ENCODE measurements around the gene UBAC2. TPM values are rescaled to one million over a fixed set of nuclear protein-coding genes. Genes with fewer than 3 reads are reported as not detected.
A peak's percentile ranks its signal among the peaks of the same experiment; 100 is the strongest.
"Not testable (repeated sequence)": the region's sequence is repeated elsewhere in the genome, so short reads cannot be mapped to it uniquely, and the experiment has no call there.

Gene UBAC2
- total RNA-seq, 1 donor from 2014 or later = 82.3 TPM

DNA sequence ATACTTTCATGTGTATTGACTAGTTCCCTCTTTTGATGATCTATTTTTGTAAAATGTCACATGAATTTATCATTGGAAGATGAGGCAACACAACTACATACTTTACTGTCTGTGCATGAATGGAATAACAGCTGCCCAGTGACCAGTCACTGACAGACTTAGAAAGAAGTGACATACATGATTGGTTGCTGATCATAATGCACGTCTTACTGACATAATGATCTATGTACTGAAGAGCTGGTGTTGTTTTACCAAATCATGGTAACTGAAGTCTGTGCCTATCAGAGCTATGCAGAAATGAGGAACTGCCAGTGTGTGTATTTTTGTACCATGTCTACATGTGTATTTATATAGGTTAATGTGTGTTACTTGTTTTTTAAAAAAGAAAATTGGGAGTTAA lies 31.1 kb downstream of the UBAC2 start:
- DNase-seq (ENCODE audit: low read depth) = peak; percentile 43

DNA sequence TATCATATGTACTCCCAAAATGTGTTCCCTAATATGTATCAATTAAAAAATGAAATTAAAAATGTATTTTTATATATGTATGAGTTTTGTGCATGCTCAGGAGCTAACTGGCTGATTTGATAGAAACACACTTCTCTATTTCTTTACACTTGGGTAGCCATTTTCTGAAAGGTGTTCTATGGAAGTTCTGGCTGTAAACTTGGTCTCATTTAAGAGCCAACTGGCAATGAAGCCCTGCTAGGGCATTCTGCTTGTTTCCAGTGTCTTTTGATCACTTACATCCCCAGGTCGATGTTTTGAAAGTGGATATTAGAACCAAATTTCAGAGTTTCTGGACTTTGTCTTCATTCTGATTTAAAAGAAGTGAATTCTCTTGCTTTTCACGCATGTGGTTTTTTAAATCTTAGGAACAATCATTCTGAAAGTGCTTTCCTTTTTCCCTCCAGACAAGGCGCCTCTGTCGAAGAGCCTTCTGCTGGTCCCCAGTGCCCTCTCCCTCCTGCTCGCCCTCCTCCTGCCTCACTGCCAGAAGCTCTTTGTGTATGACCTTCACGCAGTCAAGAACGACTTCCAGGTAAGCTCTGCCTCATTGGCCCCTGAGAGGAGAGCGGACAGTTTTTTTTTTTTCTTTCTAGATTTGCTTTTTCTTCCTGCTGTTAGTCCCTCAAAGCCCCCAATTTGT lies 37.5 kb downstream of the UBAC2 start:
- DNase-seq (ENCODE audit: low read depth) = no peak

DNA sequence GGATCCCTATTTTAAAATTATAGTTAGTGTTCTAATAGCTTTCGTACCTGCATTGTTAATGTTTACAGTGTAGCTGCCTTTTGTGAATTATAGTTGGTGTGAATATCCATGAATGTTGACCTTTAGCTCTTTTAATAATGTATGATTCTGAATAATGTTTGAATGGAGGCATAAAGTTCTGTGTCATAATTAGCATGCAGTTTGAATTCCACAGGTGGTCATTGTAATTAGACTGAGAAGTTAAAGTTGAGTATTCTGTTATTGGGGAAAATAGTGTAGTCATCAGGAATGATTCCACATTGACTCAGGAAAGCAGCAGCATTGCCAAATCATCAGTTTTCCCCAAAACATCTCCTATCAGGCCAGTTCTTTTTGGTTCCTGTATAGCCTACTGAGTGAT lies 45.4 kb downstream of the UBAC2 start:
- DNase-seq (ENCODE audit: low read depth) = no peak

DNA sequence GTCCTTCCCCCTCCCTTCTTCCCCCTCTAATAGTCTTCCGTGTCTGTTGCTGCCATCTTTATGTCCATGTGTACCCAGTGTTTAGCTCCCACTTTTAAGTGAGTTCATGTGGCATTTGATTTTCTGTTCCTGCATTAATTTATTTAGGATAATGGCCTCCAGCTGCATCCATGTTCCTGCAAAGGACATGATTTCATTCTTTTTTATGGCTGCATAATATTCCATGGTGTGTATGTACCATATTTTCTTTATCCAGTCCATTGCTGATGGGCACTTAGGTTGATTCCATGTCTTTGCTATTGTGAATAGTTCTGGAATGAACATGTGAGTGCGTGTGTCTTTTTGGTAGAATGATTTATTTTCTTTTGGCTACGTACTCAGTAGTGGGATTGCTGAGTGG lies 48.5 kb downstream of the UBAC2 start:
- not testable (repeated sequence) for DNase-seq (ENCODE audit: low read depth)

DNA sequence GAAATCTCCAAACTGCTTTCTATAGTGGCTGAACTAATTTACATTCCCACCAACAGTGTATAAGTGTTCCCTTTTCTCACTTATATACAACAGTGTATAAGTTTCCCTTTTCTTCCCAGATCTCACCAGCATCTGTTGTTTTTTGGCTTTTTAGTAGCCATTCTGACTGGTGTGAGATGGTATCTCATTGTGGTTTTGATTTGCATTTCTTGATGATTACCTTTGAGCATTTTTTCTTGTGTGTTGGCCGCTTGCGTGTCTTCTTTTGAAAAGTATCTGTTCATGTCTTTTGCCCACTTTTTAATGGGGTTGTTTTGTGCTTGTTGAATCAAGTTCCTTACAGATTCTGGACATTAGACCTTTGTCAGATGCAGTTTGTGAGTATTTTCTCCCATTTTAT lies 49.0 kb downstream of the UBAC2 start:
- DNase-seq (ENCODE audit: low read depth) = not testable (repeated sequence)

DNA sequence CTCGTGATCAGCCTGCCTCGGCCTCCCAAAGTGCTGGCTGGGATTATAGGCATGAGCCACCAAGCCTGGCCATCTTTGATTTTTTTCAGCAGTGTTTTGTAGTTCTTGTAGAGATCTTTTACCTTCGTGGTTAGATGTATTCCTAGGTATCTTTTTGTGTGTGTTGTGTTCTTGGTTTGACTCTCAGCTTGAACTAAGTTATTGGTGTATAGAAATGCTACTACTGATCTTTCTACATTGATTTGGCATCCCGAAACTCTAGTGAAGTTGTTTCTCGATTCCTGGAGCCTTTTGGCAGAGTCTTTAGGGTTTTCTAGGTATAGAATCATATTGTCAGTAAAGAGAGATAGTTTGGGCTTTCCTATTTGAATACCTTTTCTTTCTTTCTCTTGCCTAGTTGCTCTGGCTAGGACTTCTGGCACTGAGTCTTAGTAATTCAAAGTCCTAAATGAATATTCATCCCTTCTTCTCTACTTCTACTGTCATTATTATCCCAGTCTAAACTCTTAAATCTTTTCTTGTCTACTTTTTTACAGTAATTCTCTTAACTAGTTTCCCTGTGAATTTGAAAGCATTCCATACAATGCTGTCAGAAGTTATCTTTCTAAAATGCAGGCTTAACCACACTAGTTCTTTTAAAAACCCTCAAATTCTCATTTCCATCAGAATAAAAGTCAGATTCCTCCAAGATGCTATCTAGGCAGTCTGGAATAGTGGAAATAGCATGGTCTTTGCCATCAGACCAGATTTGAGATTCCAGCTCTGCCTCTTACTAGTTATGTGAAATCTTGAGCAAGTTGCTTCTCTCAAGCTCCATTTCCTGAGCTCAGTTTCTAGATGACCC lies 50.5 kb downstream of the UBAC2 start:
- DNase-seq (ENCODE audit: low read depth) = no peak

DNA sequence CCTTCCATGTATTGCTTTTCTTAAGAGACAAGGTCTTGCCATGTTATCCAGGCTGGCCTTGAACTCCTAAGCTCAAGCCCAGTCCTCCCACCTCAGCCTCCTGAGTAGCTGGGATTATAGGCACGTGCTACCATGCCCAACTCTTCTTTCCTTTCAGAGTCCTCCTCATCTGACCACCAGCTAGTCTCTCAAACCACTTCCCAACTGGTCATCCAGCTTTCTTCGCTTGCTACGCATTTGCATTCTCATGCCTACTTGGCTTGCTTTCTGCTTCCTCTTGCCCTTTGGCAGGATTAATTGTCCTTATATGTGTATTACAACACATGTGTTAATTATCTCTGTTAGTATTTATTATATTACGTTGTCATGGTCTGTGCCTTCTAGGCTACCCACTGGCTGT lies 51.3 kb downstream of the UBAC2 start:
- DNase-seq (ENCODE audit: low read depth) = no peak

DNA sequence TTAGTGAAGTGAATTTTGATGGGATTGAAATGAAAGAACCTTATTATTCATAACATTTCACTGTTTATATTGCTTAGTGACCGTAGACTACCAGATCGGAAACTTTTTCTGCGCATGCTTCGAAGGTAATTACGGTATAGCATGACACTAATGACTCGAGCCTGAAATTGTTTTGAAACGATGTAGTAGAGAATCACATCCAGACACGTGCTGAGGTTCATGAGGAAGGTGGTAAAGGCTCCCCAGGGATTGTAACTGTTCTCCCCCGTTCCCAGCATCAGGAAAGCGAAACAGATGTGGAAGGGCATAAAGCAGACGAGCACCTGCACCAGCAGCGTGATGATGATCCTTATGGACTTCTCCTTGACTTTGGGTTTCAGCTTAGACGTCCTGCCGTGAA lies 54.2 kb downstream of the UBAC2 start:
- DNase-seq (ENCODE audit: low read depth) = no peak

DNA sequence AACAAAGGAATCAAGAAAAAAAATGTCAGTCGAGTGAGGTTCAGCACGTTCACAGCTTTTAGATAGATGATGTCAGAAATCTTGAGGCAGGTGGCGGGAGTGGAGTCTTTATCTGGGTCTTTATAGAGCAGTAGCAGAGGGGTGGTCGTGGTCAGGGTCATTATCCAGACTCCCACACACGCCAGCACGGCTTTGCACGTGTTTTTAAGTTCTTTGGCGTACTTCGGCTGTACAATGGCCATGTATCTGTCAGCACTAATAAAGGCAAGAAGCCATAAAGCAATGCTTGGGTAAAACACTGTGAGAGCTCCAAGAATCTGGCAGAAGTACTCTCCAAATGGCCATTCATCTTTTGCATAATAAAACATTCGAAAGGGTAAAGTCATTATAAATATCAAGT lies 54.6 kb downstream of the UBAC2 start:
- no peak for DNase-seq (ENCODE audit: low read depth)

DNA sequence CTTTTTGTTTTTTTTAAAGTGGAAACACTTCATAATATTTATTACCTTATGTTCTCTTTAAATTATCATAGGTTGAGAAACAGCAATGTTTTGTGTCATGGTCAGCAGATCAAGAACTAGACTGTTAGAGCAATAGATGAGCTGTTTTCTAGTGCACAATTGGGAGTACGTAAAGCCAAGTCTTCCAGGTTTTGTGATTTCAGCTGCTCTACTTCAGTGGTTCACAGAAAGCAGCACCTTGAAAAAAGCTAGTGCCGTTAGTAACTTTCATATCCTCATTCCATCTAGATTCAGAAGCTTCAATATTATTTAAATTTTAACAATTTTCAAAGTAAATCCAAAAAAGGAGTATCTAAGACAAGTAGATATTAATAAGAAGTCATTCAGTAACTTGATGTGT lies 55.6 kb downstream of the UBAC2 start:
- DNase-seq (ENCODE audit: low read depth) = no peak

DNA sequence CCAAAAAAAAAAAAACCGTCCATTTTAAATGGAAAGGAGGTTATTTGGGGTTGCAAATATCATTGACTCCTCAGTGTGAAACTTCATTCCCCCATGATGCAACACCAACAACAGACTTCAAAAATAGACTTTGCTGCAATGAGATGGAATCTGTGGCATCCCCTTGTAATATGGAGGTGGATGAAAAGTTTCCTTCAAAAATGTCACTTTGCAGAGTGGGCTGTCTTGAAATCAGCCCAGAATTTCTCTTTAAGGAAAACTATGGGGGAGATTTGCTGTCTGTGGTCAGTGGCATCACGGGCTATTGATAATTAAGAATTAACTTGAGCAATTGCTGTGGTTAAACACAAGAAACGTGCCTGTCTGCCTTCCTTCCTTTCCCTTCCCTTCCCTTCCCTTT lies 56.1 kb downstream of the UBAC2 start:
- peak; percentile 62 for DNase-seq (ENCODE audit: low read depth)

DNA sequence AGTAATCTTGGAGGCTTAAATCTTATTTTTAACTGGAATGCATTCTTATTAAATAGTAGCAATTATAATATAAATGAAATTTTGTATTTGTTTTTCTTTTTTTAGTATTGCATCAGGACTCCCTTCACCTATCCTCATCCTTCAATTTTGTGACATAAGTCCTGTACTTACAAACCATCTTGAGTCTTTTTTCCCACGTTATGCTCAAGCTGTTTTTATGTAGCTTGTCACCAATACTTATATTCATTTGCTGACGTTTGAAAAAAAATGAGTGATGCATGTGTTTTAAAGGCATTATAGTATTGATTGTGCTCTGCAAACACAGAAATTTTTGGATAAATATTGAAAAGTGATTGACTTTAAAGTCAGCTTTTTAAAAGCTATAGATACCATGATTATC lies 56.6 kb downstream of the UBAC2 start:
- DNase-seq (ENCODE audit: low read depth) = no peak

DNA sequence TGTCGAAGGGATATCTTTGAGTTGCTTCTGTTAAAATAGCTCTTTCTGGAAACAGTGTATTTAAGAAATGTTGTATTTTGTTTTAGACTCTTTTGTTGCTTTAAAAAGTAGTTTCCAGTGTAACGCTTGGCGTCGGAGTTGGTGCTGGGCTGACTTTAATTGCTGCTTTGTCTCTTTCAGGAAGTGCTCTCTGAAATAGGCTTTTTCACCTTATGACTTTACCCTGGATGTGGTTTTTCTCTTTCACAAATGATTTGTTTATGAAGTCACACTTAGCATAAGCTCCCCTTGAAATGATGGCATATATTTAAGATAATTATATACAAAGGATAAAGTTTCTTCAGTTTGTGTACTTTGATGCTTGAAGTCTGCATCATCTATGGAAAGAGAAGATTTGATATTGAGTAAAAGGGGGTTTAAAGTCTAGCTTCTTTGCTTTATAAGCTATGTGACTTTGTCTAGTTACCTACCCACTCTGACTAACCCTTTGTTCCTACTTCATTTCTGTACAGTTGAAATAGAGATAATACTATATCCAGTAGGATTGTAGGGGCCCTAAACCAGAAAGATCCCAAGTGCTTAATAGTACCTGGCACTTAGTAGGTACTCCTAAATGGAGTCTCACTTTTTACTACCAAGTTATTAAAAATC lies 57.7 kb downstream of the UBAC2 start, which contains the start of gene GPR18:
TSS of gene GPR18 (minus strand) at position 170 of the 651 bp plus-strand sequence. CDS start 2,507 bp downstream, outside the sequence.
- no peak for DNase-seq (ENCODE audit: low read depth)

DNA sequence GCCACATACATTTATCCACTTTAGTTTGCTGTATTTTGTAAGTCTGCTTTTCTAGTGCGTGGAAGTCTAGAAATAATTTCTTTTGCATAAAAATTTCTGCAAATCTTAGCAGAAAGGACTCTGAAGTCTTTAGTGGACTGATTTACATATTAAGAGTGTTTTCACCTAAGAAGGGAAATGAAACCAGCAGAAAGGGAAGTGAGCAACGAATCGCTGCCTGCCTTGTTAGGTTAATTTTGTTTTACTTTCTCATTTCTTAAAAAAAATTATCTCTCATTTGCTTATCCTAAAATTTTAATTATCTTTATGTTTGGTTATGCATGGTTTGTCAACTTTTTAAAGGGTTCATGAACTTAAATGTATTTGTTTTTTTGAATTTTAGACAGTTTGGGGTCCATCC lies 58.3 kb downstream of the UBAC2 start:
- no peak for DNase-seq (ENCODE audit: low read depth)

DNA sequence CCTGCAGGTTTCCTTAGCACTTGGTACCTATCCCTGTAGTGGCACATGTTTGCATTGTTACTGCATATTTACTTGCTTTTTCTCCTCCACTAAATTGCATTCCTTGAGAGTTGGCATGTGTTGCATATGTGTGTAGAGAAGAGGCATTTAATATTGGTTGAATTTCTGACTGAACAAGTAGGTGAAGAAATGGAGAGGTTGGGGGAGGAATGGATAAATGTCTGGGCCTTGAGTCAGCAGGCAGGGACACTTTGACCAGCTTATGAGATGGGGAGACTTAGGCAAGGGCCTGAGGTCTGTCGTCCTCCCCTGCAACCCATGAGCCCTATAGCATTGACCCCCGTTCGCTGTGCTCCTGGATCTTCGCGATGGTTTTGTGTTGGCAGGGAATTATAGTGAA lies 59.6 kb downstream of the UBAC2 start:
- no peak for DNase-seq (ENCODE audit: low read depth)

DNA sequence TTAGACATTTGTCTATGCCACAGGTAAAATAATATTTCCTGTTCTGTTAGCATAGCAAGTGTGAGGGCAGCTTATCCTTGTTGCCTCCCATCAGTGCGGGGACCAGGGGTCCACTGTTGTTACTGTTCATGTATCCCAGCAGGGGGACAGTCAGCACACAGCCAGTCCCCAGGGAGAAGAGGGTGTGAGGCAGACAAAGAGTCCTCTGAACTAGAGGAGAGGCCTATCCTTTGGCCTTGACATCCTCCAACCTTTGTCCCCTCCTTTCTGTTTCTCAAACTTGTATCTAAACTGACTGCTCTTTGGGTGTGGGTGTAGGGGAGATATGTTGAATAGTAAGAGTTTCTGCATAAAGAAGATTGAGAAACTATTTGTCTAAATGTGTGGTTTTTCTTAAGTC lies 60.4 kb downstream of the UBAC2 start:
- no peak for DNase-seq (ENCODE audit: low read depth)

DNA sequence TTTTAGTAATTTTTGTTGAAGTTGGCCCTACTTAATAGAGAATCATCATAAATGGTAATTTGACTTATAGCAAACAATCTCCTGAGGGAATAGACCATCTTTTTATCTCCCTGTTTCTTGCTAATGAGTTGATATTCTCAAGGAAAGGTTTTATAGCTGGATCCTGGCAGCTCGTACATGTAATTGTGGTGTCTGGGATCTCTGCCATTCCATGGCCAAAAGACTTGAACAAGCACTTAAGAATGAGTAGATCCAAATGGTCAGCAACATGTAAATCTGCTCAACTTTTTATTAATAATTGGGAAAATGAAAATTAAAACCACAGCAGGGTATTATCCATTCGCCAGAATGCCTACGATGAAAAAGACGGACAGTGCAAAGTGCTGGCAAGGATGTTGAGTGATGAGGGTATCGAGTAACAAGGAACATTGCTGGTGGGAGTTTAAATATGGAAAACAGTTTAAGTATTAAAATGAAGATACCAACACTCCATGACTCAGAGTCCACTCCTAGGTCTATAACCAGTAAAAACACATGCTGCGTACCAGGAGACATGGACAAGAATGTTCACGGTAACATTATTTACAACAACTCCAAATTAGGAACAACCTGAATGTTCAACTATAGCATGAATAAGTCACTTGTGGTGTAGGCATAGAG lies 62.6 kb downstream of the UBAC2 start:
- no peak for DNase-seq (ENCODE audit: low read depth)

DNA sequence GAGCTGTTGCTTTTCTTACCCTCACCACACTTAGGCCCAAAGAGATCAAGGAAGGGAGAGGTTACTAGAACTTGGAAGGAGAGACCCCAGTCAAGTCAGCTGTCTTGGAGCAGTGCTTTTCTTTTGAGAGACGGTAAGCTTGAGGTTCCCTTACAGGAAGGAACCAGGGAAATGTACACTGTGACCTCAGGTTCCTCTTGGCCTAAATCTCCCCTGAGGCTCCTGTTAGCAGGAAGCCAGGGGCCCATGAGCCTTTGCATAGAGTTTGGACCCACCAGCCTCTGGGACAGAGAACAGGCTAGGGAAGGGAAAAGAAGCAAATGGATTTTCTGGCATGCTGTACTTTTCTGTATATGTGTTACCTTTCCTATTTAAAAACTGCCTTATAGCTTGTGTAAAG lies 63.4 kb downstream of the UBAC2 start:
- no peak for DNase-seq (ENCODE audit: low read depth)

DNA sequence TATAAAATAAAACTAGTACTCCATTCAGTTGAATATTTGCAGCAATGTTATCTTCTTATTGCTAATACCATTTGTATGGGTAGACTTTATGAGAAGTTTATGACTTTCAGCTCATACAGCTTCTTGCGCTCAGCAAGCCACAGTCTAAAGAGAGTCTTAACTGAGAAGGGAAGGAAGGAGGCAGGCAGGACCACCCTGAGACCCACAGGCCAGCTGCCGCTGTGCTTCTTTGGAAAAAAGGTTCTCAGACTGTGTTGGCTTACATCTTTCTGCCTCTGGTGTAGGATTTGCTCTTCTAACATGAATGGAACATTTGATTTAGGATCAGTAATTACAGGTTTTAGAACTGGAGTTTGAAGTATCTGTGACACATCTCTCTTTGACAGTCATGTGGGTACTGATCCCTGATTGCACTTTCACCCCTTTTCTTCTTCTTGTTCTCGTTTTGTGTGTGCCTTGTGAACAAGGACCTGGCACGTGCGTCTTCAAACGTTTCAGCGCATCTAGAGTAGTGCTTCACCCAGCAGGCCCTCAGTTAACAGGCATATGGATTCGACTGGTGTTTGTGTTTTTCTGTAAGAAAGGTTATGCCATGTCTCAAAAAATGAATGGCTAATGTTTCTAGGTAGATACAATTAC lies 64.6 kb downstream of the UBAC2 start:
- no peak for DNase-seq (ENCODE audit: low read depth)

DNA sequence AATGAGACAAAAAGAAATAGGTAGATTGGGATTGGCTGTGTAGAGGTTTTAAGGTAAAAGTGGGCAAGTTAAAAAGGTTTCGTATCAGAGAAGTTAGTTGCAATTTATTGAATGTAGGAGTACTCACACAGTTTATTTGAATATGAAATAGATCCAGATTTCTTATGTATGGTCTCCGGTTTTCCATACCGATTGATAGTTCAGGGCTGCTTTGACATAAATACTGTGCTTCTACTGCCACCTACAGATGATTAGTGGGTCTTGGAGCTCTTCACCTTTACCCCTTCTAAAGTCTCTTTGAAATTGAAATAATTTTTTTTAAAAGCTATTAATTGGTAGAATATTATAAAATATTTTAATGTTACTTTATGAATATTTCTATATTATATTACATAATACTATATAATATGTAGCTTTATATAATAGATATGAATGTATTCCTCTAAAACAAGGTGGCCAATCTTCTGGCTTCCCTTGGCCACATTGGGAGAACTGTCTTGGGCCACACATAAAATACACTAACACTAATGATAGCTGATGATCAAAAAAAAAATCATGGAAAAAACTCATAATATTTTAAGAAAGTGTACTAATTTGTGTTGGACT lies 65.3 kb downstream of the UBAC2 start:
- peak; percentile 47 for DNase-seq (ENCODE audit: low read depth)

DNA sequence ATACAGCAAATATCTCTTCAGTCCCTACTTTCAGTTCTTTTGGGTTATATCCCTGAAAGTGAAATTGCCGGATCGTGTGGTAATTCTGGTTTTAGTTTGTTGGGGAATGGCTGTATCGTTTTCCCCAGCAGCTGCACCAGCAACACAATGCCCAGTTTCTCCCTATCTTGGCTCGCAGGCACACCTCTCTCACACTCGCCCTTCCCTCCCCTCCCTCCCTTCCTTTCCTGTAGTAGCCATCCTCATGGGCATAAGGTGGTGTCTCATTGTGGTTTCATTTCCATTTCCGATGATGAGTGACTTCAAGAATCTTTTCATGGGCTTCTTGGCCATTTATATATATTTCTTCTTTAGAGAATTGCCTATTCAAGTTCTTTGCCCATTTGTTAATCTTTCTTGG lies 66.2 kb downstream of the UBAC2 start:
- DNase-seq (ENCODE audit: low read depth) = no peak
